Measurements from ENCODE around the gene STAT4.

Gene STAT4

DNA sequence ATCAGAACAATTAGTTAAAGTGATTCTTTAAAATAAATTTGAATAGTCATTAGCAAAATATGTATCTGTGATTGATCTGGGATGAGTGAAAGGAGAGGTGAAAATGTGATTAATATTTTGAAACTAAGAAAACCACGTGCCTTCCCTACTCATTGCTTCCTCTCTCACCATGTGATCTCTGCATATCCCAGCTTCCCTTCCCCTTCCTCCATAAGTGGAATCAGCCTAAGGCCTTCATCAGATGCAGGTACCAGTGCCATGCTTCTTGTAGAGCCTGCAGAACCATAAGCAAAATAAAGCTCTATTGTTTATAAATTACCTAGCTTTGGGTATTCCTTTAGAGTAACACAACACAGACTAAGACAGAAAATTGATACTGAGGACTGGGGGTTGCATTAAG lies 125.7 kb downstream of the STAT4 start:
- no peak overlapping the region for H3K27ac ChIP-seq (ENCODE audit: low read depth, low read length)
- H3K9ac ChIP-seq (ENCODE audit: low read length): no peak overlapping the region
- H4K20me1 ChIP-seq (ENCODE audit: low read depth, low read length): no peaks in the 10 kb centered on the region
- no peaks in the 10 kb centered on the region for H3K9me2 ChIP-seq (replicated peaks; ENCODE audit: insufficient read depth, low read length)
- no peak overlapping the region for H3K4me2 ChIP-seq (ENCODE audit: low read depth, low read length, poor library complexity, severe bottlenecking)
- TF ChIP-seq EZH2phosphoT487 (conservative IDR thresholded peaks at IDR 0.05; ENCODE audit: low read length): no peak
- TF ChIP-seq, protein P1, sequence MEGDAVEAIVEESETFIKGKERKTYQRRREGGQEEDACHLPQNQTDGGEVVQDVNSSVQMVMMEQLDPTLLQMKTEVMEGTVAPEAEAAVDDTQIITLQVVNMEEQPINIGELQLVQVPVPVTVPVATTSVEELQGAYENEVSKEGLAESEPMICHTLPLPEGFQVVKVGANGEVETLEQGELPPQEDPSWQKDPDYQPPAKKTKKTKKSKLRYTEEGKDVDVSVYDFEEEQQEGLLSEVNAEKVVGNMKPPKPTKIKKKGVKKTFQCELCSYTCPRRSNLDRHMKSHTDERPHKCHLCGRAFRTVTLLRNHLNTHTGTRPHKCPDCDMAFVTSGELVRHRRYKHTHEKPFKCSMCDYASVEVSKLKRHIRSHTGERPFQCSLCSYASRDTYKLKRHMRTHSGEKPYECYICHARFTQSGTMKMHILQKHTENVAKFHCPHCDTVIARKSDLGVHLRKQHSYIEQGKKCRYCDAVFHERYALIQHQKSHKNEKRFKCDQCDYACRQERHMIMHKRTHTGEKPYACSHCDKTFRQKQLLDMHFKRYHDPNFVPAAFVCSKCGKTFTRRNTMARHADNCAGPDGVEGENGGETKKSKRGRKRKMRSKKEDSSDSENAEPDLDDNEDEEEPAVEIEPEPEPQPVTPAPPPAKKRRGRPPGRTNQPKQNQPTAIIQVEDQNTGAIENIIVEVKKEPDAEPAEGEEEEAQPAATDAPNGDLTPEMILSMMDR (IDR thresholded peaks at IDR 0.05; ENCODE audit: insufficient read depth, low read length, poor library complexity, severe bottlenecking): no peak
- no peaks in the 10 kb centered on the region for H3K79me2 ChIP-seq (ENCODE audit: insufficient read depth, low read length)
- H3K27me3 ChIP-seq (ENCODE audit: low read length): no peaks in the 10 kb centered on the region
- no peak overlapping the region for H2AFZ ChIP-seq (ENCODE audit: low read depth, low read length, severe bottlenecking)
- H3F3A ChIP-seq (ENCODE audit: insufficient read depth): peaks cover 8% of the 10 kb centered on the region; the same call in 1 of the 2 replicates
- H3K4me3 ChIP-seq (ENCODE audit: insufficient read depth, low read length, poor library complexity, severe bottlenecking): no peak overlapping the region
- no peaks in the 10 kb centered on the region for H3K36me3 ChIP-seq (ENCODE audit: low read length)
- no peaks in the 10 kb centered on the region for H3K9me3 ChIP-seq (ENCODE audit: insufficient read depth, low read length)

DNA sequence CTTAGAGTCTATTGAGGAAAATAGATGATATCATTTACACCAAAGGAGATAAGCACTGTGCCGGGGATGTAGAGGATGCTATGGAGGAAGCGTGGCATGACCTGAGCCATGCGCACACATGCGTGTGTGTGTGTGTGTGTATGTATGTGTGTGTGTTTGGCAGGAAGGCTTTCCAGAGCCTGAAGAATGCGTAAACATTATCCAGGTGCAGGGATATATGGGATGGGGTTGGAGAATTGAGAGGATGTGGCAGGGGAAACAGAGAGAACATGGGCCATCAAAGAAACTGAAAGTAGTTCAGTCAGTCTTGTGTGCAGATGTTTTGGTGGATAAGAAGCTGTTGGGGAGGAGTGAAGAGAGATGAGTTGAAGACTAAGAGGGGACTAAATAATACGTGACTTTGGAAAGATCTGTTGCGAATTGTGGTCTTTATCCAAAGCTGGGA lies 127.5 kb downstream of the STAT4 start:
- Histone ChIP-seq H3K27ac (ENCODE audit: low read depth, low read length) (no peak overlapping the region), H3F3A (ENCODE audit: insufficient read depth) (peaks cover 16% of the 10 kb centered on the region), H3K4me2 (ENCODE audit: low read depth, low read length, poor library complexity, severe bottlenecking) (no peak overlapping the region)

DNA sequence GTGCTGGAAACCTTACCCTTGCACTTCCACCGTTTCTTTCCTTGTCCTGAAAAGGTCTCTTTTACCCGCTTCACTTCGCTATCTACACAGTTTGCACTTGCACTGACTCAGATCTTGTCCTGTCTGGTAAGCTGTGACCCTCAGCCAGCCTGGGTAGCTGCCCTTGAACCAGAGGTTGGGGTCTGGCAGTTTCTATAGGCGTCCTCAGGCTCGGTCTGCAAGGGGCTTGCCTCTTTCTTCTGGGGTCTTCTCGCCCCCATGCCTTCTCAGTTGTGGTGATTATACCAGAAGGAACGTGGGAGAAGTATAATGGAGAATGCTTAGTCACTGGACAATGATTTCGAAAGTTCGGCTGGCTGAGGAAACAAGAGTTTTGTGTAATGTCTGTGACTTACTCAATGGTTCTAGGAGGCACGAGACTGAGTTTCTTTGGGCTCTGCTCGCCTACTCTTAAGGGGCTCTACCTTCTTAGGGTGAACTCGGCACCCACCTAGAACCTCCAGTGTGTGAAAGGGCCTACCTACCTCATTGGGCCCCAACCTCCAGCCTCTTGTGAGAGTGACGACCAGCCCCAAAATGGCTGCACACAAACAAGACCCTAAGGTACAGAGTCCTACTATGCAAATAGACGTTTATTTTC lies 129.9 kb downstream of the STAT4 start:
- Histone ChIP-seq H3K27ac (ENCODE audit: low read depth, low read length) (peak overlapping the region; percentile 33; the same call in 1 of the 2 replicates), H3K9me2 (replicated peaks; ENCODE audit: insufficient read depth, low read length) (no peaks in the 10 kb centered on the region), H4K20me1 (ENCODE audit: low read depth, low read length) (no peaks in the 10 kb centered on the region), H3K4me2 (ENCODE audit: low read depth, low read length, poor library complexity, severe bottlenecking) (peak overlapping the region; percentile 69), H3K4me3 (ENCODE audit: insufficient read depth, low read length, poor library complexity, severe bottlenecking) (peak overlapping the region; percentile 59), H3K9me3 (ENCODE audit: insufficient read depth, low read length) (no peaks in the 10 kb centered on the region), H3K36me3 (ENCODE audit: low read length) (no peaks in the 10 kb centered on the region), H3K27me3 (ENCODE audit: low read length) (no peaks in the 10 kb centered on the region), H3K9ac (ENCODE audit: low read length) (peak overlapping the region; percentile 68), H2AFZ (ENCODE audit: low read depth, low read length, severe bottlenecking) (peak overlapping the region; percentile 60), H3K79me2 (ENCODE audit: insufficient read depth, low read length) (no peaks in the 10 kb centered on the region), H3F3A (ENCODE audit: insufficient read depth) (peaks cover 16% of the 10 kb centered on the region)
- TF ChIP-seq EZH2phosphoT487 (conservative IDR thresholded peaks at IDR 0.05; ENCODE audit: low read length): no peak

More for the DNA sequence above, 127.5 kb downstream of the STAT4 start:
- no peaks in the 10 kb centered on the region for H3K27me3 ChIP-seq (ENCODE audit: low read length)
- no peaks in the 10 kb centered on the region for H3K79me2 ChIP-seq (ENCODE audit: insufficient read depth, low read length)
- H3K9me3 ChIP-seq (ENCODE audit: insufficient read depth, low read length): no peaks in the 10 kb centered on the region
- no peak for TF ChIP-seq EZH2phosphoT487 (conservative IDR thresholded peaks at IDR 0.05; ENCODE audit: low read length)
- TF ChIP-seq, protein P1 (IDR thresholded peaks at IDR 0.05; ENCODE audit: insufficient read depth, low read length, poor library complexity, severe bottlenecking): no peak
- no peaks in the 10 kb centered on the region for H3K9me2 ChIP-seq (replicated peaks; ENCODE audit: insufficient read depth, low read length)
- H3K36me3 ChIP-seq (ENCODE audit: low read length): no peaks in the 10 kb centered on the region
- H3K4me3 ChIP-seq (ENCODE audit: insufficient read depth, low read length, poor library complexity, severe bottlenecking): no peak overlapping the region
- H3K9ac ChIP-seq (ENCODE audit: low read length): no peak overlapping the region
- no peak overlapping the region for H2AFZ ChIP-seq (ENCODE audit: low read depth, low read length, severe bottlenecking)
- H4K20me1 ChIP-seq (ENCODE audit: low read depth, low read length): no peaks in the 10 kb centered on the region

DNA sequence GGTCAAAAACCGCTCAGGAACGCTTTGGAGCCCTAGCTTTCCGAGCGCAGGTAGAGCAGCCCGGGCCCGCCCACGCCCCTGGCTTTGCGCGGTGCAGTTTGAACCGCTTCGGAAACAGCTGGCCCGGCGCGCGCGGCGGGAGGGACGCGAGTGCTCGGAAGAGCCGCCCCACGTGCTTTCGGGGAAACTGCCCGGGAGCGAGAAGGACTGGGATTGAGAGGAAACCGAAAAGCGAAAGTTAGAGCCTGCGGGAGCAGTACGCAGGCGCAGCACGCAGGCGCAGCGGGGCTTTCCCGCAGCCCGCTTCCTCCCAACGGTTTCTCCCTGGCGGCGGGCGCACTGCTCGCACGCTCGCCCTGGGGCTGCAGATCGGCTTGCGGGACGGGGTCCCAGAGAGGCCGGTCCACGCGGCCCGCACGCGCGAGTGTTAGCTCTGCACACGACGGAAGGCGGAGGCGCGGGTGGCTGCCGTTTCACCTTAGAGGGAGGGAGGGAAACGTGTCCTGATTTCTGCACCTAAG lies 130.5 kb downstream of the STAT4 start:
- no peaks in the 10 kb centered on the region for H3K9me2 ChIP-seq (replicated peaks; ENCODE audit: insufficient read depth, low read length)
- H3K9ac ChIP-seq (ENCODE audit: low read length): peak overlapping the region; percentile 68
- no peaks in the 10 kb centered on the region for H4K20me1 ChIP-seq (ENCODE audit: low read depth, low read length)
- TF ChIP-seq EZH2phosphoT487 (conservative IDR thresholded peaks at IDR 0.05; ENCODE audit: low read length): no peak
- TF ChIP-seq, protein P1 (IDR thresholded peaks at IDR 0.05; ENCODE audit: insufficient read depth, low read length, poor library complexity, severe bottlenecking): no peak
- H3K36me3 ChIP-seq (ENCODE audit: low read length): no peaks in the 10 kb centered on the region
- H3F3A ChIP-seq (ENCODE audit: insufficient read depth): peaks cover 16% of the 10 kb centered on the region
- peak overlapping the region; percentile 60 for H2AFZ ChIP-seq (ENCODE audit: low read depth, low read length, severe bottlenecking)
- no peaks in the 10 kb centered on the region for H3K79me2 ChIP-seq (ENCODE audit: insufficient read depth, low read length)
- H3K9me3 ChIP-seq (ENCODE audit: insufficient read depth, low read length): no peaks in the 10 kb centered on the region
- H3K27me3 ChIP-seq (ENCODE audit: low read length): no peaks in the 10 kb centered on the region
- peak overlapping the region; percentile 59 for H3K4me3 ChIP-seq (ENCODE audit: insufficient read depth, low read length, poor library complexity, severe bottlenecking)
- peak overlapping the region; percentile 33; the same call in 1 of the 2 replicates for H3K27ac ChIP-seq (ENCODE audit: low read depth, low read length)
- peak overlapping the region; percentile 69 for H3K4me2 ChIP-seq (ENCODE audit: low read depth, low read length, poor library complexity, severe bottlenecking)
